GM19035 (cell line): ENCODE data around the gene PALM2AKAP2.

Source experiments
- ATAC-seq: cut with Tn5 transposase; IDR thresholded peaks from one replicate; pipeline ENCODE4 v1.9.1; 2021; ENCODE audit not compliant: unreplicated experiment

Gene PALM2AKAP2

DNA sequence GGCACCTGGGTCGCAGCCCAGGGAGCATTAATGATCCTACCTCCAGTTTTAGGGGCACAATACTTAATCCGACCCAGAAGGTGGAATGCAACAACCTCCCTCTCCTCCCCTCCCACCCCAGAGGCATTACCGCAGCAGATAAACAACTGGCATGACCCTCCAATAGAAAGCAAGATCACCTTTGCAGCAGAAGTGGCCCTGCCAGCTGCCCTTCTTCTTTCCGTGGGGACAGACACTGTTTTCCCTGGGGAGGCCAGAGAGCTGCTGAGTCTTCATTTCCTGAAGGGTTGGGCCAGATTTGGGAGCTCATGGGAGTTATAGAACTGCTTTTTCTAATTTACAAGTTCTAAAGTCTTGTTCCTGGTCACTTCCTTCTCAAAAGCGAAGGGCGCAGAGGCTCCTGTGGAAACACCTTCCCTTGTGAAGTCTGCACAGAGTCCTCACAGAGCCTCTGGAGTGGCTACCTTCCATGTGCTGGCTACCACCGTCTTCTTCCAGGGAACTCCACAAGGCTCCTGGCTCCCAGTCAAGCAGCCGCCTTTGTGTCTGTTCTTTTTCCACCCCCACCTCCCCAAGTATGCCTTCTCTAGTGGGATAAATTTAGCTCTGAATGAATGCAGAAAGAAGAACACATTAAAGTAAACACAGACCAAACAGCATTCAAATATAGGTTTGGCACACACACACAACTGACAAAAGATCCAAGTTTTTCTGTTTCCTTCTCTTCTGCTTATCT lies 8.0 kb upstream of the PALM2AKAP2 start:
- no peak for ATAC-seq

DNA sequence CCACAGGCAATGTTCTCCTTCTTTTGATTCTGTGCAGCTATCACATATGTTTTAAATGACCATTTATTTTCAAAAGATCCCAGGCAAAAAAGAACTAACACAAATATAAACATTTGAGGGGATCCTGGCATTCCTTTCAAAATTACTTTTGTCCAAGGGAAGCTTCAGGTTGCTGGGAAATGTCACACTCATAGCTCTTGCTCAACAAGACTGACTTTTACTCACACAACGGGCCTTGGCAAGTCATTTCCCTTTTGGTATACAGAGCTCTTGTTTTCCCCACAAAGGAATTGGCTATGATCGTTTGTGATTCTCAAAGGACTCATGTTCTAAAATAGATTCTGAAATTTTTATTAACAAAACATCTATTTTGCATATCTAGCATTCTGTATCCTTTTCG lies 4.5 kb upstream of the PALM2AKAP2 start:
- ATAC-seq, result no peak

GRCh38 chr9:109776391-109776790 lies 3.6 kb upstream of the PALM2AKAP2 start:
- ATAC-seq, result no peak

DNA sequence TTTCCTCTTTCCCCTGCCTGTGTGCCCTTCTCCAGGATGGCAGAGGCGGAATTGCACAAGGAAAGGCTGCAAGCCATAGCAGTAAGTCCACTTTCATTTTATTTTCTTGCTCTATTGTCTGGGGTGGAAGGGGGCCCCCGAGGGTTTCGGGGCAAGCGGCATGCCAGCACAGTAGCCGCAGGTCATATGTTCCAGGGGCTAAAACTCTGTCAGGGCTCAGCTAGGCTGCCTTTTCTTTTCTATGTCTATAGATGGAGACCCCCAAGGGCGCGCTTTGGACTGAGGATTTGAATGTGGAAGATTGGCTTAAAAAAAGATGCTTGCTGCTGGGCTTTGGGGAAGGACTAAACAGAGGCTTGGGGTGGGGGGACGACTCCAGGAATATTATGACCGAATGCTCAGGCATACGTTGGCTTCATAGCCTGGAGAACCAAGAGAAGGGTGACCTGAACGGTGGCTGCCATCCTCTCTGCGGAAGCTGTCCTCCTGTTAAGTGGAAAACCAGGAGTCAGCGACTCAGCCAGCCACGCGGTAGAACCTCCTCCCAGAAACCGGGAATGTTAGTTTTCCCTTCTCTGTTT lies 545 bp downstream of the PALM2AKAP2 start:
- no peak for ATAC-seq

GRCh38 chr9:109781086-109781485 lies 1.1 kb downstream of the PALM2AKAP2 start:
- ATAC-seq, result no peak

- ATAC-seq, result no peak
Measured at GRCh38 chr9:109781541-109782197, 1.7 kb downstream of the PALM2AKAP2 start.

DNA sequence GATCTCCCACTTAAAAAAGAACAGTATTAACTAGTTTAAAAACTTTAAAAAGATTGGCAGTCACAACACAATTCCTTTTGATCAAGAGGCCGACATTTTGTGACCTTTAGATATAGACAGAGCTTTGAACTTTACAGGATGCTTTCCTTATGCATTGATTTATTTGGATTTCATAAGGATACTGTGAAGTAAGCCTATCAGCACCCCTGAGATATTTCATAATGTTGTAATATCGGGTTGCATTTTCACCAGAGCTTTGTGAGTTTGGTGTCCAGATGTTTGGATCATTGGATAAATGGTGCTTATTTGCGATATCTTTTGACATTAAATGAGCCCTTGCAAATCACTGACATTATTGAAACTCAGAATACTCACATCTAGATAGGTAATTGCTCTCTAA lies 7.7 kb downstream of the PALM2AKAP2 start:
- ATAC-seq, result no peak

- no peak for ATAC-seq
Measured at GRCh38 chr9:109789556-109789955, 9.6 kb downstream of the PALM2AKAP2 start.

GRCh38 chr9:109789971-109790370 lies 10.0 kb downstream of the PALM2AKAP2 start:
- ATAC-seq, result no peak

DNA sequence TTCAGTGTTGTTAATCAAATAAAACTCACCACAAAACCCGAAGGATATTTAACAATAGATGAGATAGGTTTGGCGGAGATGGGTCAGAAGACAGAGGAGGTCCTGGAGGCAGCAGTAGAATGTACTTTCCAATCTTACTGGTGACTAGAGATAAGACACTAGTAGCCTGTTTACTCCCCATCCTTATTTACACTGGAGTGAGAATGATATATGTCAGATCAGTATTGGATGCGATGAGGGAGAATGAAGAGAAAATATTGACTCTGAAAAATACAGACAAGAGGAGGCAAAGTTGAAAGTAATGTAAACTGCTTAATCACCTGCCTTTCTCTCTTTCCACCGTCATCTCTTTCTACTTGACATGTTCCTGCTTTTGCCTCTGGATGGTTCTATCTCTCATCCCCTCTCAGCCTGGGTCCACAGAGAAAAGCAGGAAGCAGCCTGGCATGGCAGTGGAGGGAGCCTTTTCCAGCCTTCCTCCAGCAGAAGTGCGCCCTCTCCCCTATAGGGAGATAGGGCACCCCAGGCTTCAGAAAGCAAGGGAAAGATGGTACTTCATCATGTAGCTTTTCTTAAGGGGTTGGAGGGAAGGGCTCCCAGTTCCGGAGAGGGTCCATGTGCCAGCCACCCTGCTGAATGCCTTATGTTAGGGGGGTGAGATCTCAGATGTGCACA lies 11.1 kb downstream of the PALM2AKAP2 start:
- no peak for ATAC-seq

GRCh38 chr9:109791747-109792146 lies 11.7 kb downstream of the PALM2AKAP2 start:
- no peak for ATAC-seq

GRCh38 chr9:109792951-109793546 lies 13.1 kb downstream of the PALM2AKAP2 start:
- no peak for ATAC-seq

- no peak for ATAC-seq
Measured at GRCh38 chr9:109793921-109794320, 13.9 kb downstream of the PALM2AKAP2 start.

DNA sequence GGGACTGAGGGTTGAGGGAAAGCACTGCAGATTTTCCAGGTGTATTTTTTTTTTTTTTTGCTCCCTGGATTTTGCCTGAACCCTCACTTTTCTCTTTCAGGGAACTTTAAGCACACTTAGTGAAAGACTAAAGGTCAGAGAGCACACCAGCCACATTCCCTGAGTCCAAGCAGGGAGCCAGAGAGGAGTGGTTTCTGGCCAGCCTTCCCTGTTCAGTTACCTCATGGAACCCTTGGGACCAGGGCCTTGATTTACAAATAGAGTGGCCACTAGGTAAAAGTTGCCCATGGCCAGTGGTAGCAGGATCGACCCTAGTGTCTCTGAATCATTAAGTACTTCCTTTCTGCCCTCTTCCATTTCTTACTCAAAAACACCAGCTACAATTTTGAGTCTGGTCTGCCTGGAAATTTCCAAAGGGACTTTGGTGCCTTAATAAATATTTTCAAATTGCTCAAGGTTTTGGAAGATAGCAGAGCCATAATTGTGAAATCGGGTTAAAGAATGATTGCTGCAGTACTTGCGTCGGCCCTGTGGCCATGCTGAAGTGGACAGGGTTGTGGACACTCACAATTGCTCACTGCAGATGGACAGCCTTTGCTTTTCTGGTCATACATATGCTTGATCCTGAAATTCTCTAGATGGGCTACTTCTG lies 14.5 kb downstream of the PALM2AKAP2 start:
- no peak for ATAC-seq

GRCh38 chr9:109795613-109796012 lies 15.6 kb downstream of the PALM2AKAP2 start:
- ATAC-seq, result no peak

DNA sequence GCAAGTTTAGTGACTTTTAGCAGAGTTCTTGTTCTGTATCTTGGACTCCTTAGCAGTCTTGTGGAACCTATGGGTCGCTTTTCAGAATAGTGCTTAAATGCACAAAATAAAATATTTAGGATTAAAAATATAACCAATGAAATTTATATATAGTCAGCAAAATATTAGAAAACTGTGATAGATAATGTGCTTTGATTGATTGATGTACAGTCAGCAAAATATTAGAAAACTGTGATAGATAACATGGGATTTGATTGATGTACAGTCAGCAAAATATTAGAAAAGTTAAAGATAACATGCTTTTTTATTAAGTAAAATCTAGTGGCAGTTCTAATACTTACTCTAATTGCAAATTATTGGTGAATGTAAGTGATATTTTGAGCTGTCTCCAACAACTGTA lies 16.1 kb downstream of the PALM2AKAP2 start:
- no peak for ATAC-seq

DNA sequence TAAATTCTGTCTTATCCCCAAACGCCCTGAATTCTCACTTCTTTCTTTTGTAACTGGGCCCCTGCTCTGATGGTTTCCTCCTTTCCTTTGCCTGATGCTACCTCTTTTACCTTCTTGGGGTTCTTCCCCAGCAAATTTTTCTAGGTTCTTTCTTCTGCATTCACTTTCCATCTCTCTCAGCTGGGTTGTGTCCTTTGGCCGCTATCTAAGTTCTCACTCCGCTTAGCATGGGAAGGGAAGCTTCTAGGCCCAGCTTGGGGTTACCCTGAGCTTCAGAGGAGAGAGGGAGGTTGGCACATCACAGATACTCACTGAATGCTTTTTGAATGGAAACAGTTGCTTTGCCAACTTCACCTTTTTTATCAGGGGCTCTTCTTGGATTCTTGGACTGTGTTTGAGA lies 17.0 kb downstream of the PALM2AKAP2 start:
- ATAC-seq, result no peak

GRCh38 chr9:109797509-109797908 lies 17.5 kb downstream of the PALM2AKAP2 start:
- ATAC-seq, result no peak

- no peak for ATAC-seq
Measured at GRCh38 chr9:109799141-109799540, 19.1 kb downstream of the PALM2AKAP2 start.

GRCh38 chr9:109799792-109800191 lies 19.8 kb downstream of the PALM2AKAP2 start:
- no peak for ATAC-seq

DNA sequence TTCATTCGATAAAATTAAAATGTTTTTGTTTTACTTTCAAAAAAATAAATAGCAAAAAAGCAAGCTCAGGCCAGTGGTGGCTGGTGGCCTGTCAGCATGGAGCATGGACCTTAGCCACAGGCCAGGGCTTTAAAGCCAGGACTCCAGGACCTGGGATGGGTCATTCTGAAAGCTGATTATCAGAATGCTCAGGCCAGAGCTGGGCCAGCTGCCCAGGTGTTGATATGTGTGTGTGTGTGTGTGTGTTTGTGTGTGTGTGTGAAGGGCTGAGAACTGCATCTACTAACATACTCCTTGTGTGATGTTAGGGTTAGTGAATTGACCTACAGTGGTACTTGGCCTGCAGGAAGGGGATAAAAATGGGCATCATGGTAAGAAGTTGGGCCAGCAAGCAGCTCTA lies 21.5 kb downstream of the PALM2AKAP2 start:
- ATAC-seq, result no peak
